Measurements from ENCODE around the gene CMTR2.

DNA sequence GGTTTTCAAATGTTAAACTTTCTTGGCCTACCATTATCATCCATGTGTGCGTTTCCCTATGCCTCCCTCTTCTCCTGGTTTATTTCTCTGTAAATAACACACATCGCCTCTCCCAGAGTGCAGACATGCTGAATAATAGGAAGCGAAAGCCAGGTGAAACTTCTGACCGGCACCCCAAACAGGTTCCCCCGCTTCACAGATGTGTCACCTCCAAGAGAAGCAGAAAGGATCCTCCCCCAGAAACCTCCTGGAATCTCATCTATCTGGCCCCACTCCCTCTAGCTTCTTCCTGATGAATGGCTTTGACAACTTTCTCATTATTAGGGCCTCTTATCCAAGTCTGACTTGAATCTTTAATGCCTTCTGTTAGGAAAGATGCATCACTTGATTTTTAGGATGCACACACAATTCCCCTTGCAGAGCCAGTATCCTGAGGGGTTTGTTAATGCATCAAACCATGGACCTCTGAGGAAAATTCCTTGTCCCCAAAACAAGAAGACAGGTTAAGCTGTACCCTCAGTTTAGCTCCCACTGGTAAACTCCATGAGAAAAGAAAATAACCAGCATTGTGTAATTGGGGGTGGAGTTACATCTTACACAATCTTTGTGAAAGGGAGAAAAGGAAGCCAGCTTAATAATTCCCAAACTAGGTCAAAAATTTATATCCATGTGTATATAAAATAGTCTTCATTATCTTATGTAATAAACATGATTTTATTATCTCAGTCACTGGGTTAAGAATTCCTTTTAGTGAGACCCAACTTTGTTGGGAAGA lies 38.6 kb downstream of the CMTR2 start:
- TF ChIP-seq CTCF (IDR thresholded peaks at IDR 0.05) (no peak), EZH2 (IDR thresholded peaks at IDR 0.05; ENCODE audit: borderline replicate concordance, insufficient read depth, low read depth, low read length, poor library complexity, severe bottlenecking) (no peak)

Measured in B cell (primary cell).